Cardiac muscle cell (in vitro differentiated cells and primary cell): ENCODE results near the gene MRPS12. TPM values are rescaled to one million over a fixed set of nuclear protein-coding genes. Genes with fewer than 3 reads are reported as not detected.

Experiments used
- DNase-seq, 2 donors: peaks; one replicate each; pipeline versions ENCODE4 v3.0.0 to v3.0.0-alpha.2; 2010 to 2017; ENCODE audit warnings: low read depth in 1 of 2, low spot score in 1 of 2
- H3K27ac ChIP-seq: fragments of 200-600 bp; sonication (generic); 2 replicates; pipeline ENCODE4 v1.5.1; 2016
- H3K27me3 ChIP-seq: fragments of 200-600 bp; sonication (generic); 2 replicates; pipeline ENCODE4 v1.6.0; 2016; ENCODE audit warnings: control low read depth
- H3K36me3 ChIP-seq: fragments of 200-600 bp; sonication (generic); 2 replicates; pipeline ENCODE4 v1.5.1; 2016; ENCODE audit warnings: control low read depth
- H3K4me1 ChIP-seq: fragments of 200-600 bp; sonication (generic); 2 replicates; pipeline ENCODE4 v1.8.1; 2017; ENCODE audit warnings: low read depth, mild to moderate bottlenecking, mixed run types
- H3K4me3 ChIP-seq: fragments of 200-600 bp; sonication (generic); 2 replicates; pipeline ENCODE4 v1.5.1; 2016; ENCODE audit warnings: mild to moderate bottlenecking
- H3K9me3 ChIP-seq: fragments of 200-600 bp; sonication (generic); 2 replicates; pipeline ENCODE4 v1.5.1; 2017; ENCODE audit warnings: low read depth, mild to moderate bottlenecking, control low read depth
- CTCF ChIP-seq: IDR thresholded peaks from 2 replicates; pipeline ENCODE4 v1.5.1; 2012; ENCODE audit warnings: low read depth, mild to moderate bottlenecking, low read length
- polyA plus RNA-seq: library from polyadenylated mRNA; unstranded; fragments of >200 nt; fragmentation: Nextera tagmentation; extraction: Ambion mirVana; gene quantifications from 2 replicates; pipeline ENCODE4 v1.2.1, GENCODE V29; 2016
- total RNA-seq: library from RNA; depleted of rRNA; stranded (reverse); fragments of >200 nt; gene quantifications from 2 replicates; pipeline ENCODE4 v1.2.3, GENCODE V29; 2016

MRPS12 gene
- total and polyA plus RNA-seq, 2 experiments from 2014 or later = 52.0 to 72.2 TPM

- Histone ChIP-seq H3K27ac (peak within 1 kb of the TSS; percentile 89), H3K4me3 (peak within 1 kb of the TSS; percentile 62), H3K9me3 (no peaks in the 10 kb centered on the region), H3K27me3 (peaks cover 22% of the 10 kb centered on the region), H3K36me3 (no peaks in the 10 kb centered on the region), H3K4me1 (no peaks in the 10 kb centered on the region)
- DNase-seq = peak; percentile 100
- TF ChIP-seq CTCF = no peak
These were observed 31.1 kb upstream of the MRPS12 start, which contains the start of the genes NFKBIB and SIRT2 for GRCh38 chr19:38899447-38900201. Gene NFKBIB, plus strand, starts transcription at chr19:38899969. Its CDS starts 64 bp downstream, at chr19:38900033. Gene SIRT2, minus strand, starts transcription at chr19:38899618. Its CDS starts 97 bp downstream, at chr19:38899521.

GRCh38 chr19:38900202-38900629 lies 30.5 kb upstream of the MRPS12 start:
- Histone ChIP-seq H3K27ac (peak overlapping the region; percentile 89), H3K4me1 (no peaks in the 10 kb centered on the region), H3K27me3 (peaks cover 22% of the 10 kb centered on the region), H3K9me3 (no peaks in the 10 kb centered on the region), H3K36me3 (no peaks in the 10 kb centered on the region), H3K4me3 (peak overlapping the region; percentile 62)
- TF ChIP-seq CTCF = no peak
- DNase-seq = no peak

GRCh38 chr19:38900743-38901190 lies 30.0 kb upstream of the MRPS12 start:
- Histone ChIP-seq H3K27ac (peak overlapping the region; percentile 89), H3K4me1 (no peaks in the 10 kb centered on the region), H3K4me3 (peak overlapping the region; percentile 62), H3K36me3 (no peaks in the 10 kb centered on the region), H3K9me3 (no peaks in the 10 kb centered on the region), H3K27me3 (peaks cover 22% of the 10 kb centered on the region)
- peak in 1 of 2 donors; percentile 29 for DNase-seq
- TF ChIP-seq CTCF = no peak

GRCh38 chr19:38901683-38902082 lies 29.1 kb upstream of the MRPS12 start:
- H3K4me3 ChIP-seq = no peak overlapping the region
- no peak overlapping the region for H3K27ac ChIP-seq
- no peak for DNase-seq
- H3K9me3 ChIP-seq = no peaks in the 10 kb centered on the region
- no peak for TF ChIP-seq CTCF
- H3K27me3 ChIP-seq = peaks cover 17% of the 10 kb centered on the region
- no peaks in the 10 kb centered on the region for H3K4me1 ChIP-seq
- no peaks in the 10 kb centered on the region for H3K36me3 ChIP-seq

GRCh38 chr19:38904581-38905539 lies 25.9 kb upstream of the MRPS12 start:
- TF ChIP-seq CTCF = no peak
- Histone ChIP-seq H3K9me3 (no peaks in the 10 kb centered on the region), H3K36me3 (no peaks in the 10 kb centered on the region), H3K27me3 (no peaks in the 10 kb centered on the region), H3K4me3 (no peak overlapping the region), H3K27ac (no peak overlapping the region), H3K4me1 (no peaks in the 10 kb centered on the region)
- DNase-seq = no peak
